Measurements from ENCODE around the gene CACHD1.

- TF ChIP-seq POLR2A (IDR thresholded peaks at IDR 0.05; ENCODE audit: low read length): no peak
- no peak for TF ChIP-seq GATA1 (IDR thresholded peaks at IDR 0.05; ENCODE audit: low read depth, low read length)
These were observed 29.1 kb downstream of the CACHD1 start for GRCh38 chr1:64499011-64499410.

Data from erythroblast (primary cell).